Peyer's patch (tissue), 4 donors: ENCODE measurements around the gene KAZN.

Experiments used
- POLR2A ChIP-seq, 2 donors: fragments of 450-650 bp; IDR thresholded peaks; one replicate each; pipeline ENCODE4 v1.5.1; 2017; ENCODE audit warnings: antibody characterized with exemption in 2 of 2, mild to moderate bottlenecking in 2 of 2, moderate library complexity in 2 of 2
- TF ChIP-seq, protein P1 (sequence below), 6 experiments: fragments of 450-650 bp in 4 of 6; fragments of 200-600 bp in 2 of 6; sonication (generic) in 1 of 6; IDR thresholded peaks; one replicate each; pipeline ENCODE4 v1.5.1; 2017 to 2019; ENCODE audit warnings: antibody characterized with exemption in 6 of 6, mild to moderate bottlenecking in 3 of 6, moderate library complexity in 1 of 6

DNA sequence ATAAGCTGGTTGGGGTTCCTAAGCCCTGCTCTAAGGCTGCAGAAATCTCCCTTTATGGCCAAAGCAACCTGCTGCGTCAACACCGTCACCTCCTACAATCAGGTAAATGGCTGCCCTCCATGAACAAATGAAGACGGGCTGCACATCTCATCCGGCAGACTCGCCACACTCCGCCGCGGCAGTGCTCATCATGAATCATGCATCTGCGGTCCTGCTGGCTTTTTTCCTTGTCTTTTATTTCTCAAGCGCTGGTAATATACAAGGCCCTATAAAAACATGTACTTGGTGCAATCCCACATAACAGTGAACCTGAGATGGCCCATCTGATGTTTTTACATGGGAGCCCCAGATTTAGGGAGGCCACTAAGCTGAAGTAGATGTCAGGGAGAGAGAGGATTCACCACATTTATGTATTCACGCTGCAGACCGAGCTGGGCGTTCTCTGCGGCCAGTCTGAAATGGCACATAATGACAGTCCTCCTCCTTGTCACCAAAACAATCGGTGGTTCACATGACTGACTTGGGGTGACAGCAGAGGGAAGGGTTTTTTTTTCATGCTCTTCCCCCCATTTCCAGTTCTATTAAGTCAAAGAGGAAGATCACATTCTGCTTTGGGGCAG is 91.6 kb downstream of the KAZN start:
- TF ChIP-seq, protein P1, sequence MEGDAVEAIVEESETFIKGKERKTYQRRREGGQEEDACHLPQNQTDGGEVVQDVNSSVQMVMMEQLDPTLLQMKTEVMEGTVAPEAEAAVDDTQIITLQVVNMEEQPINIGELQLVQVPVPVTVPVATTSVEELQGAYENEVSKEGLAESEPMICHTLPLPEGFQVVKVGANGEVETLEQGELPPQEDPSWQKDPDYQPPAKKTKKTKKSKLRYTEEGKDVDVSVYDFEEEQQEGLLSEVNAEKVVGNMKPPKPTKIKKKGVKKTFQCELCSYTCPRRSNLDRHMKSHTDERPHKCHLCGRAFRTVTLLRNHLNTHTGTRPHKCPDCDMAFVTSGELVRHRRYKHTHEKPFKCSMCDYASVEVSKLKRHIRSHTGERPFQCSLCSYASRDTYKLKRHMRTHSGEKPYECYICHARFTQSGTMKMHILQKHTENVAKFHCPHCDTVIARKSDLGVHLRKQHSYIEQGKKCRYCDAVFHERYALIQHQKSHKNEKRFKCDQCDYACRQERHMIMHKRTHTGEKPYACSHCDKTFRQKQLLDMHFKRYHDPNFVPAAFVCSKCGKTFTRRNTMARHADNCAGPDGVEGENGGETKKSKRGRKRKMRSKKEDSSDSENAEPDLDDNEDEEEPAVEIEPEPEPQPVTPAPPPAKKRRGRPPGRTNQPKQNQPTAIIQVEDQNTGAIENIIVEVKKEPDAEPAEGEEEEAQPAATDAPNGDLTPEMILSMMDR (IDR thresholded peaks at IDR 0.05), result no peak
- no peak for TF ChIP-seq POLR2A (IDR thresholded peaks at IDR 0.05)
